HuH-7.5 (cell line): ENCODE measurements around the gene RBBP5.

Experiments
- DNase-seq: peaks from one replicate; pipeline ENCODE4 v3.0.0; 2011; ENCODE audit warnings: low spot score

Gene RBBP5

DNA sequence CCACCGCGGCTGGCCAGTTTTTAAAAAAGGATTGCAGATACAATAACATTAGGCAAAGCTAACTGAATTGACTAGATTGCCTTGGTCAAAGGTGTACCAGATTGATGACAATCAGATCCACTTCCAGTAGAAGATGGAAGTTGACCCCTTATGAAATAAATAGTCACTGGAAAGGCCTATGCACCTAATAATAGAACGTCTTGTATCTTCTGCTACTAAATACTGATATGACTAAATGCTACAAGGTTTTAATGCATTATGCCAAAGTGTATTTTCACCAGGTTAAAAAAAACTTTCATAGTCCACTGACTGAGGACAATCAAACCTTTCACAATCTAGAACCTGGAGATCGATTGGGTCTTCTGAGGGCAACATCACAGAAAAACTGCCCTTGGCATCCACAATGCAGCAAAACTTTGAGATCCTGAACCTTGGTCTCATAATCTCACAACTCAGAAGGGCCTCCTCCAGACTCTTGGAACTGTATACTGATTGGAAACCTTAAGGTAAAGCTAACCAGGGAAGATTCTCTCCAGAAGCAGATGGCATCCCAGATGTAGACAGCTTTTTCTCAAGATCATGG lies 7.8 kb upstream of the RBBP5 start:
- no peak for DNase-seq

DNA sequence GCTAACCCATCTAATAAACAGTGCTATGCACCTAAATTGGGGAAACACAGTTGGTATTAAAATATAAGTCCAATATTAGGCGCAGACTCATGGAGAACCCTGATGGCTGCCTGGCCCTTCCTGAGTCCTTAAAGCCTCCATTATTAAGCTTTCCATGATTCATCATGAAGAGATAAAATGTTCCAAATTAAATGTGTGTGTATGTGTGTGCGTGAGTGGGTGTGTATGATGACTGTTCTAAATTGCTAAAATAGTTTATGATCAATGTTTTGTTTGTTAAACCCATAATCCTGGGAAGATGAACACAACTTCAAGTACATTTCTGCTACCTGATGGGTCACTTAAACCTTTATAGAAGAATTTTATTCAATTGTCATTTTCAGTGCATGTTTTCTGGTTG lies 6.3 kb upstream of the RBBP5 start:
- DNase-seq: no peak

DNA sequence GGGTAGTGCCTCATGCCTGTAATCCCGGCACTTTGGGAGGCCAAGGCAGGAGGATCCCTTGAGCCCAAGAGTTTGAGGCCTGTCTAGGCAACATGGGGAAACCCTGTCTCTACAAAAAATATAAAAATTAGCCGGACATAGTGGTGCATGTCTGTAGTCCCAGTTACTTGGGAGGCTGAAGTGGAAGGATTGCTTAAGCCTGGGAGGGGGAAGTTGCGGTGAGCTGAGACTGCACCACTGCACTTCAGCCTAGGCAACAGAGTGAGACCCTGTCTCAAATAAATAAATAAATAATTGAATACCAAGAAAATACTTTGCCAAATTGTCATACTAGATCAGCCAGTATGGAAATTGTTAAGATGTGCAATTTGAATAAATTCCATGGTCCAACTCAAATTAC lies 5.9 kb upstream of the RBBP5 start:
- DNase-seq: no peak

DNA sequence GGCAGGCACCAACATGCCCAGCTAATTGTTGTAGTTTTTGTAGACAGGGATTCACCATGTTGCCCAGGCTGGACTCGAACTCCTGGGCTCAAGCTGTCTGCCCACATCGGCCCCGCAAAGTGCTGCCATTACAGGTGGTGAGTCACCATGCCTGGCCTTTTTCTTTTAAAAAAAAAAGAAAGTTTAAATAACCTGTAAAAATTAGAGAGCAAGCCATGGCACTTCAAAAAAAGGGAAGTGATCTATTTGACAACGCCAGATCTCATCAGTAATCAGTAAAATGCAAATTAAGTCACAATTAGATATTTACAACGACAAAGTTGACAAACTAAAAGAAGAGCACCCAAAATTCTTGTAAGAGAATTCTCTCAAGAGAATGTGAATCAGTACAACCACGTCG lies 2.9 kb upstream of the RBBP5 start:
- DNase-seq: no peak

DNA sequence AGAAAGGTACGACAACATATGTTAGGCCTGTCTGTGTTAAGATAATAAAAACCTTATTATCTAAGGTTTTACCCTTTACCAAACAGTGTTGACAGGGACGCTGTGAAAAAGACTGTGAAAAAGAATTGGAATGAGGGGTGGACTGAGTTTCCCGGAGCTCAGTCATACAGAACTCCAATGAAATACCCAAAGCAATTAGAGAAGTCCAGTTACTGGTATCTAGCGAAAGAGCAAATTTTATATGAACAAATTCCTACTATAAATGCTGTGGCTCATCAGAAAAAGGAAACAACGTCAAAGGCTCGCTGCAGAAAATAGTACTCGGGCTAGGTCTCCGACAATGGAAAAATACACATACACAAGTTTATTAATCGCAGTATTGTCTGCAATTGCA lies 708 bp upstream of the RBBP5 start:
- DNase-seq: no peak

DNA sequence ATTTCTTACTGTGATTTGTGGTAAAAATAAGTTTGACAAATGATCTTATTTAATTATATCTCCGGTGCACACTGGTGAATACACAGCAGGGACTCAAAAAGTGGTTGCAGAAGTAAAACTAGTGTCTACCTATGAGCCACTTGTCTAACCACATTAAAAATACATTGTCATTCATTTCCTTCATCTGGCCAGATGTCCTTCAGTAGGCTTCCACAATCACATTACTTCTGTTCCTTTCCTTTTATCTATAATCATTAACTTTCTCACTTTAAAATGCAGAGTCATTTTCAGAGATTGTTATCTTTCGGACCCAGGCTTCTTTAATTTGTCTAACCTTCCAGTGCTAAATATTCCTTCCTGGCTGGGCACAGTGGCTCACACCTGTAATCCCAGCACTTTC lies 3.0 kb downstream of the RBBP5 start:
- no peak for DNase-seq

DNA sequence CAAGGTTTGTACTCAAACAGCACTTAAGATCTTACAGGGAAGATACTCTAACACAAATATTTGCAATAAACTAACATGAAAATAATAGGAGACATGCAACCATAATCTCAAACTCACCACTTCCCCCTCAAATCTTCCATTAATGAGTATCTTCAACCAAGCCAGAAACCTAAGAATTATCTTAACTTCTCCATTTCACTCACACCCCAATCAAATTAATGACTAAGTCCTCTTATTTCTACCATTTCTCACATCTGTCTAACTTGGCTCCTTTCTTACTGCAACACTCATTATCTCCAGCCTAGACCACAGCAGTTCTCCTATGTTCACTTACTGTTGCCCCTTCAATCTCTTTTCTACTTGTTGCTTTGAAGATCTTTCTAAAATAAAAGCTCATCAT lies 10.4 kb downstream of the RBBP5 start:
- no peak for DNase-seq

DNA sequence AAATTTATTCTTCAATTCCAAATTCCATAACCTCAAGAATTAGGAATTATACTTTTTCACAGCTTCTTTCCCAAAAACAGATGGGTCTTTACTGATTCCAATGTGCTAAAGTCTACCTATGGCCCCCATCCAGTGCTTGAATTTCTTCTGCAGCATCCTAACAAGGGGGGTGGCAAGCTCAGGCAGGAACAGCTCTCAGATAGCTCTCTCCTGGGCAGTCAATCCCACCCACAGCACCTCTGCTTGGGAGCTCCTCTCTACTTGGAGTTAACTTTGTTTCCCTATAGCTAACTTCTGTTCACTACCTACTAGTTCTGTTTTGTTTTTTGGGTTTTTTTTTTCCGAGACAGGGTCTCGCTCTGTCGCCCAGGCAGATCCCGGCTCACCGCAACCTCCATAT lies 12.1 kb downstream of the RBBP5 start:
- no peak for DNase-seq

DNA sequence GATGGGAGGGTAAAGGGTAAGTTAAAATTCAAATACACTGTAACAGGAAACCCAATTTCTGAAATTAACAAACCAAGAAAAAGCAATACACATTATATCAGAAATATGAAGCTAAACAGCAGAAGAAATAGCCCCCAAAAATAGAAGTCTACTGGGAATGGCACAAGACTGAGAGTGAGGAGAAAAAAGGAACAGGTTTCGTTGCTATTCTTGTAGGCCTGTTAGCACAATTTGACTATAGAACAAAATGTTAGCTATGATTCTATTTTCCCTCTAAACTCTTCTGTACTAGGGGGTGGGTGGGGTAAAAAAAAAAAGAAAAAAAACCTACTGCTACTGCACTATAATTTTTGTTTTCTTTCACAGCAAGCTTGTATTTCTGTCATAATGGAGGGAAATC lies 12.5 kb downstream of the RBBP5 start:
- no peak for DNase-seq

DNA sequence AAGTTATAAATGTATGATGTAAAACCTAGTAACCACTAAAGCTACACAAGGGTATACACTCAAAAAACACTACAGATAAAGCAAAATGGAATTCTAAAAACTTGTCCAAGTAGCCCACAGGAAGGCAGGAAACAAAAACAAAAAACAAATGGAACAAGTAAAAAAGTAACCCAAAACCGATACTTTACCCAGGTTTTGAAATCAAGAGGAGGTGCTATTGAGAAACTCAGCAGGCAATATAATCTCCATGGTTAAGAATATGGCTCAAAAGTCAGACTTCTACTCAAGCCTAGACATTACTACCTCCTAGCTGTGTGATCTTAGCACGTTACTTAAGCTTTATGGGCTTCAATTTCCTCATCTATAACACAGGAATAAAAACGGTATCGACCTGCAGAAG lies 13.3 kb downstream of the RBBP5 start:
- no peak for DNase-seq

DNA sequence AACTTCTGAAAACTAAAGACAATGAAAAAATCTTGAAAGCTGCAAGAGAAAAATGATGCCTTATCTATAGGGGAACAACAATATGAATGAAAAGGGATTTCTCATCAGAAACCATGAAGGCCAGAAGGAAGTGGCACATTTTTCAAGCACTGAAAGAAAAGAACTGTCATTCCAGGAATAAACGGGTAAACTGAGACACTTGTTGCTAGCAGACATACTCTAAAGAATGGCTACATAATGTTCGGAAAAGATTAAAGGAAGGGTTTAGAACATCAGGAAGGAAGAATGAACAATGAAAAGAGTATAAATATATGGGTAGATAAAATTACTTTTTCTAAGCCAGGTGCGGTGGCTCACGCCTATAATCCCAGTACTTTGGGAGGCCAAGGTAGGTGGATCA lies 14.5 kb downstream of the RBBP5 start:
- DNase-seq: no peak

DNA sequence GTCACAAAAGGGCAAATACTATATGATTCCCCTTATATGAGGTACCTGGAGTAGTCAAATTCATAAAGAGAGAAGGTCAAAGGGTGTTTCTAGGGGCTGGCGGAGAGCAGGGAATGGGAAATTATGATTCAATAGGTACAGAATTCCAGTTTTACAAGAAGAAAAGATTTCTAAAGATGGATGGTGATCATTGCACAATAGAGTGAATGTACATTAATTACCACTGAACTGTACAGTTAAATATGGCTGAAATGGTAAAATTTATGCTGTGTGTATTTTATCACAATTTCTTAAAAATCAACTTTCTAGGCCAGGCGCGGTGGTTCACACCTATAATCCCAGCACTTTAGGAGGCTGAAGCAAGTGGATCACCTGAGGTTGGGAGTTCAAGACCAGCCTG lies 19.4 kb downstream of the RBBP5 start:
- DNase-seq: no peak

DNA sequence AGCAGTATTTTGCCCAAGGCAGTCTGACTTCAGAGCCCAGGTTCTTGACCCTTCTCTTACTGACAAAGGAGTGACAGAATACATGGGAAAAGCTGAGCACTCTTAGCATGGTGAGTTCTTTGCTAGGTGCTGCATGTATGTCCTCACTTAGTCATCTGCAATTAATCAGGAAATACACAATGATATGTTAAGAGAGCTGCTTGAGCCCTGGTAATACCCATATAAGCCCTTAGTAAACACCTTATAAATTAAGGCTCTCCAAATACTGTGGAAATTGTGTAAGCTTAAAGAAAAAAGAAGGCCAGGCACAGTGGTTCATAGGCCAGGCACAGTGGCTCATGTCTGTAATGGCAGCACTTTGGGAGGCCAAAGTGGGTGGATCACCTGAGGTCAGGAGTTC lies 23.5 kb downstream of the RBBP5 start:
- no peak for DNase-seq

DNA sequence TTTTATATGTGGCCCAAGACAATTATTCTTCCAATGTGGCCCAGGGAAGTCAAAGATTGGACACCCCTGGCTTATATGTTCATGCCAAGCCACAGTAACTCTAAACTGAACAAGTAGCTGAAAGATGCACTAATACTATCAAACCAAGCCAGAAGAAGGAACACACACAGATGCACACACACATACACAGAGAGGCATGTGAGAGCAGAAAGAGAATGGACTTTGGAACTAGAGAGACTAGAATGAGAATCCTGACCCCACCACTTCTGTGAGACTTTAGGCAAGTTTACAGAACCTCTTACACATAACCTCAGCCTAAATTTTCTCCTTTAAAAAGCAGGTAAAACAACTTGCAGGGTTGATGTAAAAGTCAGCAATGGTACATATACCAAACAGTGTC lies 26.4 kb downstream of the RBBP5 start:
- no peak for DNase-seq

DNA sequence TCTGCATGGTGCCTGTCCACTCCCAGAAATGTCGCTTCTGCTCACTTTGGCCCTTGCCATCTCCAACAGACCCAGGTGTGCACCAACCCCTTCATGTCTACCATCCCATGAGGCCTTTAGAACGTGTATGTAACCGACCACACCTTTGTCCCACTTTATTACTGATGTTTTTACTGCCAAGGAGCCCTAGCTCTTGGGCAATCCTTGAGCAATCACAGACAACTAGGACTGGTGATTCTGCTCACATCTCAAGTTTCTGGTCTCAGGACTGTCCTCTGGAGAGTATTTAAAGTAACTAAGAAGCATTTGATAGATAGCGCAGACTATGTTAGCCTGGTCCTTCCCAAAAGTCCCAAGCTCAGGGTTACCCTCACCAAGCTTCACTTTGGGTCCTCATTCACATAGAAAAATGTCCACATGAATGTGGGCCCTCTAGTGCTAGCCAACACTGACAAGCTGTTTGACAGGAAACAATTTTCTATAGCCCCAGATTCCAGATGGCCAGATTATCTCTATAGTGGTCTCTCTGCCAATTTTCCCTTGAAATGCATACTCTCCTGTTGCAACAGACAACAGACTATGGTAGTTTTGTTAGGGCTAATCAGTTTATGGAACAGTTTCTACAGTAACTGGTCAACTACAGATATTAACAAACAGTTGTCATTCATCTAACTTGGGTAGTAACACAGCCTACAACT lies 30.6 kb downstream of the RBBP5 start:
- no peak for DNase-seq

DNA sequence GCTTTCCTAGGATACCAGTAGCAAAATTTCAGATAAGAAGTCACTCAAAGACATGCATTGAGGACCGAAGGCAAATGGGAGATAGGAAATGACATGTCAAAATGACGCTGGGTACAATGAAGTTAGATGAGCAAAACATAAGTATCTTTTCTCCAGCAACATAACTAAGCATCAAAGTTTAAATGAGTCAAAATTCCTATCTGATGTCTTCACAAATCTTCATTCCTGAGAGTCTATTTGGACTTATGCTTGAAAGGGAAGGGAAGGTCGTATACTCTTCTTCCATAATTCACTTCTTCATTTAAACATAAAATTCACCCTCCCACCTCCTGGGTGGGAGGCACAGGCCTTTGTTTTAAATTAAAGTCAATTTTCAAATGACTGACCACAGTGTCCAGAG lies 33.4 kb downstream of the RBBP5 start:
- no peak for DNase-seq

DNA sequence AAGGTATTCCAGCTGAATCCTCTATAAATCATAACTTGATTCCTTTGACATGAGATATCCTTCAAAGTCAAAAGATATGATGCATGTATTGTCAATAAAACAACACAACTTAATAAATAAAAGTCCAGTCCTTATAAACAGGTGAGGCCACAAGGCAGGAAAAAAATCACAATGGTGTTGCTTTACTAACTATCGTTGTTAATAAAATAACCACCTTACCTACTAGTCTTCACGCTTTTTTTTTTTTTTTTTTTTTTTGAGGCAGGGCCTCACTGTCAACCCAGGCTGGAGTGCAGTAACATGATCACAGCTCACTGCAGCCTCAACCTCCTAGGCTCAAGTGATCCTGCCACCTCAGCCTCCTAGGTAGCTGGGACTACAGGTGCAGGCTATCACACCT lies 37.4 kb downstream of the RBBP5 start, which contains the start of gene TMEM81:
Gene TMEM81, minus strand, starts transcription at position 101 of the 400 bp plus-strand sequence. CDS start 140 bp downstream, outside the sequence.
- no peak for DNase-seq

DNA sequence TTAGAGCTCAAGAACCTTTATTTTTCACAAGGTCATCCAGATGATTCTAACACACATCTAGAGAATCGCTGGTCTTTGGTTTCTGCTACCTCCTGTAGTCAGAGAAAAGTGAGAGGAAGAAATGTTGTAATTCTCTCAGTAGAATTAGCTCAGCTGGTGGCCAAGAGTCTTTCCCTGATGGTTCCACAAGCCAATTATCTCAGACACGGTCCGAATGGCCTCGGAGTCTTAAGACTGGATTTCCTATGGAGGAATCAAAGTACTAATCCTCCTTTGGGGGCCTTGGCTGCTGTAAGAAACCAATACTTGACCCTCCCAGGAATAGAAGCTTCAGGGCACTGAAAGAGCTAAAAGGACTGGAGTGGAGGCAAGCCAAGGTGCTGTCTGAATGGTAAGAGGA lies 39.3 kb downstream of the RBBP5 start:
- no peak for DNase-seq

DNA sequence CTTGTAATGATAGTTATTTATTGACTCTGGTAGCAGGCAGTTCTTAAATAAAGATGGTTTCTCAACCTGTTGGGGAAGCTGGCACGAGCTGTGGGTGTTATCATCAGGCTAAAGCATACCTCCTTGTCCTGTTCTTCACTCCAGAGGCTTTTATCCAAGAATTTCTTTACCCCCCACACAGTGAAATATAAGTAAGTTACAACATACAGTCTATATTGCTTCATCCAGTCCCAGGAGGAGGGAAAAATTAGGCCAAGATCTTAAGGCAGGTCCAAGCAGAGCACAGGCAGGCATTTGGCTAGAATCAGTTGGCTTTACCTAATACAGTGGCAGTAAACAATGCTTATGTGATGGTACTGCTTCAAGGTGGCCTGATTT lies 43.9 kb downstream of the RBBP5 start:
- no peak for DNase-seq

DNA sequence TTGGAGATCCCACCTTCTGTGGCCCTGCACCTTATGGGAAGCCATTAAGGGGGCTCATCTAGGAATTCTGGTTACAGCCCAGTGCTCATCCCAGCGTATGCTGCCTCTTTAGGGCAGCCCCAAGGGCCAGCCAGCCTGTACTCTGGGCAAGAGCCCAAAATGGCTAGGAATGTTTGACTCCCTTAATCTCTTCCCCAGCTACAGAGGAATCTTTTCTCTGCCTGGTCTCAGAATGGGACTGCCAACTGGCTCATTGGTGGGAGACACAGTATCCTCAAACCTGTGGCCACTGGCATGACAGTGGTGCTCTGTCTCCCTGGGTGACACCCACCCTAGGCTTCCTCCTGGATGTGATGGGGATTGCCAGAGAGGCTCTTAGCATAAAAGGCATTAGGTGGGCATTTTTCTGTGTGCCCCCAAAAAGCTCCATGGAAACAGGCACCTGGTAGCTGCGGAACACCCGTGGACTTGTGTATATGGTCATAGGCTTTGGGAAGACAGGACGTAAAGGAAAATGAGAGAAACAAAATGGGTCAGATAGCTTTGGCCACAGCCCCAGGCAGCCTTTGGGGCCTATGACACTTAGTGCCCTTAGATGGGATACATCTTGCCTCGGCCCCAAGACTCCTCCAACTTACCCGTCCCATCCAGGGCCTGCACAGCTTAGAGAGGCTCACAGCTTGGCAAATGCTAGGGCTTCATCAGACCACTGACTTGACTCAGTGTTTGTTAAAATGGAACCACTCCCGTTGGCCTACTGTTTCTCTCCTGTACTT lies 44.4 kb downstream of the RBBP5 start:
- no peak for DNase-seq

DNA sequence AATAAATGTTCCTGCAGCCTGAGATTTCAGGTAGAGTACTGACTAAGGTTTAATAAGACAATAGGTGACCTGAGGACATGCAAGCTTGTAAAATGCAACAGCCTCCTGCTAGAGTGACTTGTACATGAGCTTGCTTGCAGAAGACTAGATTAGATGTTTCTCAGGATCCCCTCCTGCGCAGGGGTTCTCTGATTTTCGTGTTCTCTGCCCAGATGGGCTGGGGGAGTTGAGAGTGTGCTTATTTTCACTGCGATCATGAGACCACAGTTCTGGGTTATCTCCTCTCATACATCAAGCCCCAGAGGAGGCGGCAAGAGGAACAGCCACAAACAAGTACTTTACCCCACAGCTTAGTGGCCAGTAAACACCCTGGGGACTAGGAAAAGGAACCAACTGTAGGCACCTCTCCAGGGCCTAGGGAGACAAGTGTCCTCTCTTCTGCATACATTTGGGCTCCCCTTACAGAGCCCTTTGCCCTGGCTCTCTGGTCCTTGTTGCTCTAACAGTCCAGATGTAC lies 45.5 kb downstream of the RBBP5 start:
- no peak for DNase-seq

DNA sequence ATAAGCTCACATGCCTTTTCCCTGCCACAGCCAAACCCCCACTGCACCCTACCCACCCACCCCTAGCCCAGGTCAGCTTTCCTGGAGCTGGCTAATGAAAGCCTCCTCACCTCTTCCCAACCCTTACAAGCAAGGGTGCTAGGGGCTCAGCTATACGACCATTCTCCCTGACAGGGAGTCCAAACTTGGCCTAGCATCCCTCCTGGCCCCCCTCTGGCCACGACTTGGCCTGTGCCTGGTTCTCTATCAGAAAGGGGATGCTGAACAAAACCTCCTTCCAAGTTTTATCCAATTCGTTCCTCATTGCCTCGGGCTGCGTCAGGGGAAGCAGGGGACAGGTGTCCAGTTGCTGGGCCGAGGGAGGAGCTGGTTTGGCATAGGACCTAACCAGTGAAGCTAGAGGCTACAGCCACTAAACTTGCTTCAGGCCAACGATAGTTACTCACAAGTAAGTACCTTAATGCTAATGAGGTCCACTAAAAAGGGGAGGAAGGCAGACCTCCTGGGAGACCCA lies 46.1 kb downstream of the RBBP5 start:
- DNase-seq: no peak

DNA sequence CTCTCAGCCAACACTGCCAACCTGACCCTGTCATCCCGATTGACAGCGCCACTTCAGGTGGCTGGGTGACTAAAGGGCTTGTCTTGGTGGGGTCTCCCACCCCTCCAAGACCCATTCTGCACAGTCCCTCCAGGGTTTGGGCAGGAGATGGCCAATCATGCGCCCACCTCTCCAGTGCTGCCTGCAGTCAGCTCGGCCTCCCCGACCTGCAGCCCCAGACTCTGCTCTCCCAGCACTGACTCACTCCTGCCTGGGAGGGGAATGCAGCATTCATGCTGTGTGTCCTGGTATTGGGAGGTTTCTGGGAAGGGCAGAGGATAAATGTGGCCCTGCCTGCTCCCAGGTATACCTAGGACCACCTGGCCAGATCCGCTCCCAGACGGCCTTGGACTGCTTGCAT lies 47.3 kb downstream of the RBBP5 start:
- no peak for DNase-seq
